Fibroblast of the conjunctiva (primary cell): ENCODE measurements around the gene DIP2C.
"Not testable (repeated sequence)": the region's sequence is repeated elsewhere in the genome, so short reads cannot be mapped to it uniquely, and the experiment has no call there.

Experiments
- DNase-seq: peaks from one replicate; pipeline ENCODE4 v3.0.0-alpha.2; 2010; ENCODE audit warnings: low read depth

Gene DIP2C

DNA sequence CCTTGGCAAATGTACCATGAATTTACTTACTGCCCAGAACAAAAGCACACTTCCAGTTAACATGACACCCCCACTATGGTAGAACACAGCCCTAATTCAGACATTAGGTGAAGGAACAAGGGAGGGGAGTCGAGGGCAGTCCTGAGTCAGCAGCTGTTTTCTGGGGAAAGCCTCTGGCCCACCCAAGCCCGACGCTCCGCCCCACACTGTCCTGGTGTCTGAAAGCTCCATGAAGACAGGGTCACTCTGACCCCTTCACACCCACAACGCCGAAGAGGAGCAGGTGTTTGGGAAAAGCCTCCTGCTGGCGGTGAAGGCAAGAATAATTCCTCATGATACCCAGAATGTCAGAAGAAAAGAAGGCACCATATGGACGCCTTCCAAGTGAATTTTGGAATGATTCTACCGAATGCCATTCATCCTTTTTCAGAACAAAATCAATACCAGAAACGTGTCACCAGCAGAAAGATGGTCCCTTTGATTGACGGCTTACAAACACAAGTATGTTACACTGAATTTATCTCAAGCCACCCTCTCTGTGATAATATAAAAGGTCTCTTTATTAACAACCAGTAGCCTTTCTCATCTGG, 172.1 kb downstream of the DIP2C start:
- no peak for DNase-seq

DNA sequence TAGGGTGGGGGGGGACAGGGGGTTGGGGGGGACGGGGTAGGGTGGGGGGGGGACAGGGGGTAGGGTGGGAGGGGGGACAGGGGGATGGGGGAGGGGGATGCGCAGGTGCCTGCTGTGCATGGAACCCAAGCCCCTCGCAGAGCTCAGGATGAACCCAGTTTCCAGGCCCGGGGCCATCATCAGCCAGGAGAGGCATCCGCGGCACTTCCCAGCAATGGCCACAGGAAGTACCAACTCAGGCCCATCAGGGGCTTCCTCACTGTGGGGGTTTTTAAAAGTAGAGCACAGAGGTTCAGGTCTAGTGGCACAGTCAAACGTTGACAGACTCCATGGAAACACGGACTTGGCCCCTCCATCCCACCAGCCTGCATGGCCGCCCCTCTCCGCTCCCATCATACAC, 172.7 kb downstream of the DIP2C start:
- no peak for DNase-seq

DNA sequence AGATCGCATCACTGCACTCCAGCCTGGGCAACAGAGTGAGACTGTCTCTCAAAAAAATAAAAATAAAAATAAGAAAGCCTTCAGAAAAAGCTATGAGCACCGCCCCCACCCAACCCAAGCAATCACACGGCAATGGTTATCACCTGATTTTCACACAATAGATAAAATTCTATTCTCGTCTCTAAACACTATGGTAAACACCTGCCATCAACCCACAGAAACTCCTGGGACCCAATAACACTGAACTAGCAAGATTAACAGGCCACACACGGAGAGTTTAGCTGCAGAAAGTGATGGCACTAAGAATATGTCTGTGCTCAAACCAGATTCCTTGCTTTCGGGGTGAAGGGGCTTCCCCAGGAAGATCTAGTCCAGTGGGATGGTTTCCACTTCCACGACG, 173.8 kb downstream of the DIP2C start:
- no peak for DNase-seq

- no peak for DNase-seq
Observed at GRCh38 chr10:514137-514671, 175.3 kb downstream of the DIP2C start.

DNA sequence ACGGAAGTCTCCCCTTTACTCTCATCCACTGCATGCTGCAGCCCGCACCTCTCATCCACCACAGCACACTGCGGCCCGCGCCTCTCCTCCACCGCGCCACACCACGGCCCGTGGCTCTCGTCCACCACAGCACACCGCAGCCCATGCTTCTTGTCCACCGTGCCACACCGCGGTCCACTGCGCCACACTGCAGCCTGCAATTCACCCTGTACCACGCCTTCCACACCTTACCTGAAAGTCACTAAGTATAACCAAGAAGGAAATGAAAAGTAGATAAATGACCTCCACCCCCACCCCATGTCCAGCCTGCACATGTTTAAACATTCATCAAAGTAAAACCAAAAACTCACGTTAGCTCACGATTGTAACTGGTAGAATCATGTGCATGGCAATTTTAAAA, 176.1 kb downstream of the DIP2C start:
- DNase-seq = no peak

DNA sequence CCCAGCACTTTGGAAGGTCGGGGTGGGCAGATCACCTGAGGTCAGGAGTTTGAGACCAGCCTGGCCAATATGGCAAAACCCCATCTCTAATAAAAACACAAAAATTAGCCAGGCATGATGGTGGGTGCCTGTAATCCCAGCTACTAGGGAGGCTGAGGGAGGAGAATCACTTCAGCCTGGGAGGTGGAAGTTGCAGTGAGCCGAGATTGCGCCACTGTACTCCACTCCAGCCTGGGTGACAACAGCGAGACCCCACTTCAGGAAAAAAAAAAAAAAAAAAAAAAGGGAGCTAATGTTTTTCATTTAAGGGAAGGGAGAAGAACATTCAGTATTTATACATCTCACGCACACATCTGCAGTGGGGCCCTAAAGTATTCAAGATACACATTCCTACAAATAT, 176.8 kb downstream of the DIP2C start:
- DNase-seq = not testable (repeated sequence)

GRCh38 chr10:511849-512191, 177.6 kb downstream of the DIP2C start:
- no peak for DNase-seq

DNA sequence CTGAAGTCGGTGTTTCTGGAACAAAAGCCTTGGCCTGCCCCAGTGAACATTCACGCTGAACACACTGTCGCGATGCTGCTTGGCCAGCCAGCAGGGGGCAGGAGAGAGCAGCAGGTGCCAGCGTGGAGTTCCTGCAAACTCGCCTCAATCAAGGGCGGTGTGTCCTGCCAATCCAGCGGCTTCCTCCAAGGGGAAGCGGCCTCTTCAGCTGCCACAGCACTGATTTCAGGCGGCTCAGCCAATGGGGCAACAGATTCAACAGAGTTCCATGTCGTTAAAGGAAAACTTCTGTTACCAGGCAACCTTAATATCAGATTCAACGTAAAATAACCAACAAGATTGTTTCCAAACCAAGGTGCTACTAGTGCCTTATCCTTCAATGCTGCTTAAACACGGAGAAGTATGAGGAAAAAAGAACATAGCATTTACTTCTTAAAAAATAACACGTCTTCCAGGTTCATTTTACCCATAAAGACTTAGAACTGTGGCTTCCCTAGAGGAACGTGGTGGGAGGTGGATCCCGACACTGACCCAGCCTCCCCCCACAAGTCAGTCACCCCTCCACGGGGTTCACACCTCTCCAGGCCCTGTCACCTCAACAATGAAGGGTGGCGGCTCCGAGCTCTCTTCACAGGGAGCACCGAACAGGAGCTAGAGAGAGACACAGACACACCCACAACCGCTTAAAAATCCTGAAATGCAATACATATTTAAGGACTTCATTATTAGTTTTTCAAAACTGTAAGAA, 178.2 kb downstream of the DIP2C start:
- DNase-seq = peak; percentile 93

GRCh38 chr10:510415-510881, 179.0 kb downstream of the DIP2C start:
- no peak for DNase-seq

GRCh38 chr10:509361-510102, 179.9 kb downstream of the DIP2C start:
- no peak for DNase-seq

DNA sequence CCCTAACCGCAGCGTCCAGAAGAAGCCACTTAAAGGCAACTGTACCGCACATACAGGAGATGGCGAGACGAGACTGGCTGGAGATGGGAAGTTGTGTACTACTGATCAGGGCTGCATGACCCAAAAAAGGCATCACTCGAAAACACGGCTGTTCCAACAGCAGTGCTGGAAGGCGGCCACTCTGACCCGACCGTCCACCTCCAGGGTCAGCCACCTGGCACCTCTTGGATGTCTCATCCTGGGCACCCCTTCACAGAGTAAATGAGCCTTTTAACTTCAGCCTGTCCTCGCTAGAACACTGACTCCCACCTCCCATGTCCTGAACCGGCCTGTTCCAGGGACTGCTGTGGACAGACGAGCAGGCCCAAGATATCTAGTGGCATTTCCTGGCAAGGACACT, 180.7 kb downstream of the DIP2C start:
- no peak for DNase-seq

DNA sequence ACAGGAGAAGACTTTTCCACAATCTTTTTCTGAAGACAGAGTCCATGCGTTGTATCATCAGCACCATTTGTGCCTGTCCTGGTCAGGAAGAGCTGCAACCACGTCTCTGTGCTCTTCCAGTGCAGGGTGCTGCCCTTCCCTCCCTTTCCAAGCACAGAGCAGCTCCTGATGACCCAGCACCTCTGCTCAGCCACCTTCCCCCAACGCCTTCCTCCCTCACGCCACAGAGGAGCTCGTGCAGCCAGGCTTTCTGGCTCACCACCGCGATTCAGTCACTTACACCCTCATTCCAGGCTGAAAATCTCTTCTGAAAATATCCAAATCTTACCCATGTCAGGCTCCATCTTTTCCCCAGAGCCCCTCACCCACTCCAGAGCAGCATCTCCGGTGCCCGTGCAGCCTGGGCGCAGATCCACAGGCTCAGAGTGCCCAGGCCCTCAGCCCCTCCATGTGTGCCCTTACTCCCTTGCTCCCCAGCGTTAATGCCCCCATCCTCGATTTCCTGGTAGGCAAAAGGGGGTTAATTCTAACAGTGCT, 181.5 kb downstream of the DIP2C start:
- DNase-seq = no peak

DNA sequence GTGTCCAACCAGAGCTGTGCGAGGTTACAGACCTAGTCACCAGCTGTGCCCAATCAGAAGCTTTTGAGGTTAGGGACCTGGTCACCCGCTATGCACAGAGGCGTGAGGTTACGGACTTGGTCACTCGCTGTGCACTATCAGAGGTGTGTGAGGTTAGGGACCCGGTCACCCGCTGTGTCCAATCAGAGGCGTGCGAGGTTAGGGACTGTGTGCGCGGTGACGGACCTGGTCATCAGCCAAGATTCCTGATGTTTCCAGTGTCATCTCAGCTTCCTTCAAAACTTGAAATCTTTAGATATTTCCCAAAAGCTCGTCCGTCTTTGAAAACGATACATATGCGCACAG, 182.1 kb downstream of the DIP2C start:
- no peak for DNase-seq

- no peak for DNase-seq
Observed at GRCh38 chr10:506451-507354, 182.8 kb downstream of the DIP2C start.

DNA sequence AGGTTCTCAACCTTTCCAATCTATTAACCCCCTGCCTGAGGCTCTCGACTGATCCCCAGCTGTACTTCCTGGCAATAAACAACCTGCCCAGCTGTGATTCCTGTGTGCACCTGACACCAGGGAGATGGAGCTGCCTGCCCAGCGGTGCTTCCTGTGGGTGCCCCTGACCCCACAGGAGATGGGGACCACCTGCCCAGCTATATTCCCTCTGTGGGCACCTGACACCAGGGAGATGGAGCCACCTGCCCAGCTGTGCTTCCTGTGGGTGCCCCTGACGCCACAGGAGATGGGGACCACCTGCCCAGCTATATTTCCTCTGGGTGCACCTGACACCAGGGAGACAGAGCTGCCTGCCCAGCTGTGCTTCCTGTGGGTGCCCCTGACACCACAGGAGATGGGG, 184.0 kb downstream of the DIP2C start:
- DNase-seq = no peak

DNA sequence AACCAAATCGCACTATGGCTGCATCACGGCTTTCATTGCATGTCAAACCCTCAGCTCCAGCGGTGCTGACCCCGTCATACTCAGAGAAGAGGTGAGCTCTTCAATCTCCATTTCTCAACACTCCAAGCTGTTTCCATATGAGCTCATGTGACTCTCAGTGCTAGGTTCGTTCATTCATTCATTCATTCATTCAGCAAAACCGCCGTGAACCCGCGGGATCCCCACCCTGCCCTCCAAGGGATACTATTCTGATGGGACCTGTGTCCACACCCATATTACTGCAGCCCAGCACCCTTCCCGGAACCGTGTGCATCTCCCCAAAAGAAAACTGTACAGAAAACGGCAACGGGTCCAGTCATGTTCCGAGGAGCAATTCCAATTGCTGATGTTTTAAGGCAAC, 184.7 kb downstream of the DIP2C start:
- no peak for DNase-seq

DNA sequence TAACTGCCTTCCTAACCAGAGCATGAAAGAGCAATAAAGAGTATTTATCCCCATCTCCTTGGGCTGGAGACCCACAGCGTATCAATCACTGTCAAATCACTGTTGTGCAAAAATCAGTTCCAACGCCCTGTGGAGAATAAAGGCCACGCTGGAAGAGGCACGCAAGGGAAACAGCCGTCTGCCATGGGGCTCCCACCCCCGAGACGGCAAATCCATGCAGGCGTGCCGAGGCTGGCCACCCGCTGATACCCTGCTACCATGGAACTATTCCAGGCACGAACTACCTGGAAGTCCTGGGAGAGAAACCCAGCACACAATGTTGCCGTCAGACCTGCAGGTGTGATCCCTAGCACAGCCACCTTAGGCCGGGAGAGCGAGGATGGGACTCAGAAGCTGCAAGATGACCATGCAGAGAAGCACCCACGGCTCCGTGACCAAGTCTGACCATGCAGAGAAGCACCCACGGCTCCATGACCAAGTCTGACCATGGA, 185.3 kb downstream of the DIP2C start:
- DNase-seq = no peak

DNA sequence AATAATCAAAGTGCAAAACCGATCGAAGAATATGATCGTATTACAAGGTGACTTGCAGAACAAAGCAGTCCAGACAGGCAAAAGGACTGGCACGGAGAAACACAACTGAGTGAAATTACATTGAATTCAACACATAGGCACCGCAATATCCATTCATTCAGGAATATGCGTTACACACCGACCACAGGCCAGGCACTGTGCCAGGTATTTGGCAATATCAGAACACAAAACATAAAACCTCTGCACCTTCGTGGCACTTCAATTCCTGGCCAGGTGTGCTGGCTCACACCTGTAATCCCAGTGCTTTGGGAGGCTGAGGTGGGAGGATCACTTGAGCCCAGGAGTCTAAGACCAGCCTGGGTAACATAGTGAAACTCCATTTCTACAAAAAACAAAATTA, 187.9 kb downstream of the DIP2C start:
- no peak for DNase-seq

DNA sequence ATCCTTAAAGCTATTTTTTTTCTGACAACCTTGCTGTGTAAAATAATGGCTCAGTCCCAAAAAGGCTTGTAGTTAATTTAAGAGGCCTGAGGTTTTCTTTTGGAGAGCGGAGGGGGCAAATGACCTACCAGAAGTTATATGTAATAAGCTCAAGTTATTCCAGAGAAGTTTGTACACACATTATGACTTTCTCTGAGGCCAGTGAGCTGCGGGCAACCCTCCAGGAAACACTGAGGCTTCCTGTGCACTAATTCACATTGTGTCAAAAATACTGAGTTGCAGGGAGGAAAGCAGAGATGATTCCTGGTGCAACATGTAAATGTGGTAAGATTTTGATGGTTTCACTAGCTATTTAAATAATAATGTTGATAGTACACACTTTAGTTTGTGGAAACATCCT, 188.6 kb downstream of the DIP2C start:
- DNase-seq = no peak

- DNase-seq = no peak
Observed at GRCh38 chr10:499991-500390, 189.5 kb downstream of the DIP2C start.

DNA sequence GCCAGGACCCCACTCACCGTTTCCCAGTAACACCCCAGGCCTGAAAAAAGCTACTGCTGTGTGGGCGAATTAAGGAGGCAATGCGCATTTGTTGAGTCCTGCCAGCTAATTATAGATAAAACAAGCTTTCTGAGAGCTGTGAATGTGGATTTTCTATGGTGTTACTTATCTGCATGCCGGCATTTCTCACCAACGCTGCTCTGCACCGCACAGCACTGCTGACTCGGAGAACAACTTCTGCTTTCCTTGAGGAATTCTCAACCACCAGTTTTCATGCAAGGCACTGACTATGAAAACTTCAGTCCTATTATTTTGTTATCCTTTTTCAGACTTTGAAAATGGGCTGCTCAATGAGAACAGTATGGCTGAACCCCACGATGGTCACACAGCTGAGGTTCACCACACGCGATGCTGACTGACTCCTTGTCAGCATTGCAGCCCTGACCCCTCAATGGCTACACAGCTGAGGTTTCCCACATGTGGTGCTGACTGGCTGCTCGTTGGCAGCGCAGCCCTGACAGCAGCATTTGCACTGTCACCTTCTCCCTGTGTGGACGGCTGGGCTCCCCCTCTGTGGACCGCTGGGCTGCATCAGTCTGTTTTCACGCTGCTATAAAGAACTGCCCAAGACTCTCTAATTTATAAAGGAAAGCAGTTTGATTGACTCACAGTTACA, 190.6 kb downstream of the DIP2C start:
- no peak for DNase-seq
